Loucy (cell line): ENCODE measurements around the gene MYO7B.
"Not testable (repeated sequence)": the region's sequence is repeated elsewhere in the genome, so short reads cannot be mapped to it uniquely, and the experiment has no call there.

Experiments used
- EZH2phosphoT487 ChIP-seq: fragments of 200-600 bp; IDR thresholded peaks from 2 replicates; pipeline ENCODE4 v1.6.1; 2018; ENCODE audit warnings: antibody characterized with exemption, mild to moderate bottlenecking, moderate library complexity, borderline replicate concordance
- TF ChIP-seq, protein P1 (sequence below): fragments of 200-600 bp; sonication (generic); conservative IDR thresholded peaks from 2 replicates; pipeline ENCODE4 v1.5.1; 2014; ENCODE audit warnings: mild to moderate bottlenecking, antibody characterized with exemption, low read length

DNA sequence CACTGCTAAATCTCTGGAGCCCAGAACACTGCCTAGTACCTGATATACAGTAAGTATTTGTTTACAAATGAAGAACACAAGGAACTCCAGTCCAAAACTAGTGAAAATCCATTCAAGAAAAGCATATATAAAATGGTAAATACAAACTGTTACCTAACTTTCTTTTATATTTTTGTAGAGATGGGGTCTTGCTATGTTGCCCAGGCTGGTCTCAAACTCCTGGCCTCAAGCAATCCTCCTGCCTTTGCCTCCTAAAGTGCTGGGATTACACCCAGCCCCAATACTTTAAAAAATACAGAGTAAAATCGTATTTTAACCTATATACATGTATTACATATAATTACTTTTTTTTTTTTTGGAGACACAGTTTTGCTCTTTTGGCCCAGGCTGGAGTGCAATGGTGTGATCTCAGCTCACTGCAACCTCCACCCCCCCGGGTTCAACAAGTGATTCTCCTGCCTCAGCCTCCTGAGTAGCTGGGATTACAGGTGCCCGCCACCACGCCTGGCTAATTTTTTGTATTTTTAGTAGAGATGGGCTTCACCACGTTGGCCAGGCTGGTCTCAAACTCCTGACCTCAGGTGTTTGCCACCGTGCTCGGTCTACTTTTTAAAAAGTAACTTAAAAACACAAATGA is 11.2 kb upstream of the MYO7B start:
- TF ChIP-seq, protein P1, sequence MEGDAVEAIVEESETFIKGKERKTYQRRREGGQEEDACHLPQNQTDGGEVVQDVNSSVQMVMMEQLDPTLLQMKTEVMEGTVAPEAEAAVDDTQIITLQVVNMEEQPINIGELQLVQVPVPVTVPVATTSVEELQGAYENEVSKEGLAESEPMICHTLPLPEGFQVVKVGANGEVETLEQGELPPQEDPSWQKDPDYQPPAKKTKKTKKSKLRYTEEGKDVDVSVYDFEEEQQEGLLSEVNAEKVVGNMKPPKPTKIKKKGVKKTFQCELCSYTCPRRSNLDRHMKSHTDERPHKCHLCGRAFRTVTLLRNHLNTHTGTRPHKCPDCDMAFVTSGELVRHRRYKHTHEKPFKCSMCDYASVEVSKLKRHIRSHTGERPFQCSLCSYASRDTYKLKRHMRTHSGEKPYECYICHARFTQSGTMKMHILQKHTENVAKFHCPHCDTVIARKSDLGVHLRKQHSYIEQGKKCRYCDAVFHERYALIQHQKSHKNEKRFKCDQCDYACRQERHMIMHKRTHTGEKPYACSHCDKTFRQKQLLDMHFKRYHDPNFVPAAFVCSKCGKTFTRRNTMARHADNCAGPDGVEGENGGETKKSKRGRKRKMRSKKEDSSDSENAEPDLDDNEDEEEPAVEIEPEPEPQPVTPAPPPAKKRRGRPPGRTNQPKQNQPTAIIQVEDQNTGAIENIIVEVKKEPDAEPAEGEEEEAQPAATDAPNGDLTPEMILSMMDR: not testable (repeated sequence)
- TF ChIP-seq EZH2phosphoT487: not testable (repeated sequence)
